Thoracic aorta (tissue), 2 donors: ENCODE measurements around the gene MAP3K3. TPM values are rescaled to one million over a fixed set of nuclear protein-coding genes. Genes with fewer than 3 reads are reported as not detected.

Source experiments
- ATAC-seq: fragments of 150-250 bp; one replicate; pipeline ENCODE4 v1.8.0; 2017; ENCODE audit warnings: low read depth; ENCODE audit not compliant: insufficient number of reproducible peaks, low FRiP score
- DNase-seq: peaks from one replicate; pipeline ENCODE4 v3.0.0-alpha.2; 2020; ENCODE audit warnings: low spot score
- H3K27ac ChIP-seq, 2 donors: fragments of 200-600 bp; sonication (generic); 1 replicate in 1 of 2; 2 replicates in 1 of 2; pipeline ENCODE4 v1.5.1; 2016; ENCODE audit warnings: mild to moderate bottlenecking in 2 of 2, moderate library complexity in 2 of 2
- H3K27me3 ChIP-seq: fragments of 200-600 bp; sonication (generic); replicated peaks from 2 replicates; pipeline ENCODE4 v1.6.0; 2016; ENCODE audit warnings: mild to moderate bottlenecking; ENCODE audit not compliant: insufficient read depth
- H3K36me3 ChIP-seq: fragments of 200-600 bp; sonication (generic); one replicate; pipeline ENCODE4 v1.5.1; 2016
- H3K4me1 ChIP-seq, 2 donors: fragments of 200-600 bp; sonication (generic); 1 replicate in 1 of 2; 2 replicates in 1 of 2; pipeline versions ENCODE4 v1.5.1 to v1.6.0; 2016; ENCODE audit warnings: low read depth in 2 of 2, mild to moderate bottlenecking in 1 of 2; ENCODE audit not compliant: control insufficient read depth in 1 of 2
- H3K4me3 ChIP-seq: fragments of 200-600 bp; sonication (generic); 2 replicates; pipeline ENCODE4 v1.5.1; 2016; ENCODE audit warnings: mild to moderate bottlenecking
- H3K9me3 ChIP-seq: fragments of 200-600 bp; sonication (generic); 2 replicates; pipeline ENCODE4 v1.5.1; 2016
- CTCF ChIP-seq: fragments of 200-600 bp; sonication (generic); IDR thresholded peaks from one replicate; pipeline ENCODE4 v1.5.1; 2019; ENCODE audit warnings: antibody characterized with exemption
- total RNA-seq, 2 donors: library from RNA; depleted of rRNA; stranded (reverse); fragments of >200 nt; gene quantifications; one replicate each; pipeline versions ENCODE4 v1.1.0 to v1.2.3, GENCODE V29; 2016

Gene MAP3K3
- total RNA-seq, 2 donors from 2014 or later = 85.3 to 102 TPM

- no peak overlapping the region for H3K27ac ChIP-seq
- H3K4me1 ChIP-seq = no peaks in the 10 kb centered on the region
- no peak for ATAC-seq
- no peaks in the 10 kb centered on the region for H3K9me3 ChIP-seq
- peaks cover 47% of the 10 kb centered on the region for H3K36me3 ChIP-seq
- H3K4me3 ChIP-seq = no peak overlapping the region
- no peak for DNase-seq
- H3K27me3 ChIP-seq = no peaks in the 10 kb centered on the region
- no peak for TF ChIP-seq CTCF
Observed at GRCh38 chr17:63587770-63588169, 34.4 kb upstream of the MAP3K3 start.

GRCh38 chr17:63588797-63589196, 33.4 kb upstream of the MAP3K3 start:
- no peaks in the 10 kb centered on the region for H3K9me3 ChIP-seq
- ATAC-seq (no peak), DNase-seq (no peak)
- H3K36me3 ChIP-seq = peaks cover 37% of the 10 kb centered on the region
- H3K4me1 ChIP-seq = no peaks in the 10 kb centered on the region
- H3K27ac ChIP-seq = no peak overlapping the region
- H3K27me3 ChIP-seq = no peaks in the 10 kb centered on the region
- TF ChIP-seq CTCF = no peak
- H3K4me3 ChIP-seq = no peak overlapping the region

DNA sequence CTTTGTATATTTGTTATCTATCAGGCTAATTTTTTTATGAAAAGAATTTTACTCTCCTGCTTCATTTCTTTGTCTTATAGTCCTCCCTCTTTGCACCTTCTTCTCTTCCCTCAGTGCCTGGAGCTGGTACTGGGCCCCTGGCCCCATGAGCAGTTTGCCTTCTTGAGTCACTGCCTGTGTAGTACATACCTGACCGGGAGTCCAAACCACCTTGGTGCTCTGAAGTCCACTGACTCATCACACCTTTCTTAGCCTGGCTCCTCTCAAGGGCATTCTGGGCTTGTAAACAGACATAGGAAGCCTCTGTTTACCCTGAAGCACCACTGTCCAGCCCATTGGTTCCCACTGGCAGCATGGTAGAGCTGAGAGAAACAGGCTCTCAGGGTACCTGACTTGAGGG, 32.6 kb upstream of the MAP3K3 start:
- ATAC-seq = no peak
- H3K36me3 ChIP-seq = peaks cover 29% of the 10 kb centered on the region

DNA sequence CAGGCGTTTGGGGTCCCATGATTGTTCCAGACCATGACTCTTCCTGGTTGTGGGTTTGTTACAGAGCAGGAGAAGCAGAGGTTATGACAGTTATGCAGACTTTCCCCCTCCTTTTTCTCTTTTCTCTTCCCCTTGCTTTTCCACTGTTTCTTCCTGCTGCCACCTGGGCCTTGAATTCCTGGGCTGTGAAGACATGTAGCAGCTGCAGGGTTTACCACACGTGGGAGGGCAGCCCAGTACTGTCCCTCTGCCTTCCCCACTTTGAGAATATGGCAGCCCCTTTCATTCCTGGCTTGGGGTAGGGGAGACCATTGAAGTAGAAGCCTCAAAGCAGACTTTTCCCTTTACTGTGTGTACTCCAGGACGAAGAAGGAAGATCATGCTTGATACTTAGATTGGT, 29.4 kb upstream of the MAP3K3 start:
- no peak for TF ChIP-seq CTCF

More for the DNA sequence above, 32.6 kb upstream of the MAP3K3 start:
- no peak for TF ChIP-seq CTCF
- Histone ChIP-seq H3K9me3 (no peaks in the 10 kb centered on the region), H3K4me1 (no peaks in the 10 kb centered on the region), H3K27me3 (no peaks in the 10 kb centered on the region), H3K4me3 (no peak overlapping the region), H3K27ac (no peak overlapping the region)
- no peak for DNase-seq

GRCh38 chr17:63595132-63595531, 27.1 kb upstream of the MAP3K3 start:
- no peak overlapping the region for H3K4me3 ChIP-seq
- H3K36me3 ChIP-seq = peaks cover 13% of the 10 kb centered on the region
- no peak for TF ChIP-seq CTCF
- no peaks in the 10 kb centered on the region for H3K27me3 ChIP-seq
- DNase-seq (no peak), ATAC-seq (no peak)
- no peak overlapping the region for H3K27ac ChIP-seq
- no peaks in the 10 kb centered on the region for H3K9me3 ChIP-seq
- H3K4me1 ChIP-seq = peaks cover 3 to 4% of the 10 kb centered on the region in 2 donors

More for the DNA sequence above, 29.4 kb upstream of the MAP3K3 start:
- peaks cover 30% of the 10 kb centered on the region for H3K36me3 ChIP-seq
- H3K27me3 ChIP-seq = no peaks in the 10 kb centered on the region
- no peaks in the 10 kb centered on the region for H3K9me3 ChIP-seq
- ATAC-seq = no peak
- no peaks in the 10 kb centered on the region for H3K4me1 ChIP-seq
- DNase-seq = no peak
- H3K27ac ChIP-seq = no peak overlapping the region
- H3K4me3 ChIP-seq = no peak overlapping the region
